Fibroblast of lung (primary cell): ENCODE results near the gene SMC1B. TPM values are rescaled to one million over a fixed set of nuclear protein-coding genes. Genes with fewer than 3 reads are reported as not detected.

Experiments used
- DNase-seq, 2 donors: peaks; one replicate each; pipeline versions ENCODE4 v3.0.0 to v3.0.0-alpha.2; 2010; ENCODE audit warnings: low read depth in 2 of 2
- H2AFZ ChIP-seq: 2 replicates; pipeline ENCODE4 v1.5.1; 2012; ENCODE audit warnings: low read length, control low read depth, inconsistent platforms
- H3K27ac ChIP-seq: 2 replicates; pipeline ENCODE4 v1.5.1; 2011; ENCODE audit warnings: low read length, control low read depth; ENCODE audit not compliant: insufficient read depth
- H3K27me3 ChIP-seq: 2 replicates; pipeline ENCODE4 v1.5.1; 2011; ENCODE audit warnings: mild to moderate bottlenecking, low read length; ENCODE audit not compliant: control insufficient read depth, insufficient read depth
- H3K36me3 ChIP-seq: 2 replicates; pipeline ENCODE4 v1.5.1; 2011; ENCODE audit warnings: low read length; ENCODE audit not compliant: control insufficient read depth, insufficient read depth
- H3K4me1 ChIP-seq: 2 replicates; pipeline ENCODE4 v1.5.1; 2011; ENCODE audit warnings: low read length; ENCODE audit not compliant: control insufficient read depth, insufficient read depth; ENCODE audit errors: extremely low read depth
- H3K4me2 ChIP-seq: 2 replicates; pipeline ENCODE4 v1.5.1; 2011; ENCODE audit warnings: low read length, control low read depth; ENCODE audit not compliant: insufficient read depth; ENCODE audit errors: extremely low read depth
- H3K4me3 ChIP-seq, 4 experiments: fragments of 200-600 bp in 1 of 4; sonication (generic) in 1 of 4; replicated peaks in 1 of 4; 2 replicates each; pipeline ENCODE4 v1.5.1; 2011 to 2016; ENCODE audit warnings: low read length in 4 of 4, low read depth in 3 of 4, mild to moderate bottlenecking in 3 of 4, control low read depth in 2 of 4, inconsistent platforms in 1 of 4, mixed read lengths in 1 of 4; ENCODE audit not compliant: insufficient read depth in 1 of 4; ENCODE audit errors: control extremely low read depth in 1 of 4
- H3K79me2 ChIP-seq: 2 replicates; pipeline ENCODE4 v1.5.1; 2012; ENCODE audit warnings: mild to moderate bottlenecking, low read length, inconsistent platforms; ENCODE audit not compliant: control insufficient read depth, insufficient read depth
- H3K9ac ChIP-seq: 2 replicates; pipeline ENCODE4 v1.5.1; 2011; ENCODE audit warnings: mild to moderate bottlenecking, low read length, control low read depth; ENCODE audit not compliant: insufficient read depth
- H3K9me3 ChIP-seq: 2 replicates; pipeline ENCODE4 v1.5.1; 2012; ENCODE audit warnings: low read depth, low read length; ENCODE audit not compliant: control insufficient read depth, insufficient read depth
- H4K20me1 ChIP-seq: 2 replicates; pipeline ENCODE4 v1.5.1; 2011; ENCODE audit warnings: low read length; ENCODE audit not compliant: control insufficient read depth, insufficient read depth; ENCODE audit errors: extremely low read depth
- EZH2 ChIP-seq: IDR thresholded peaks from 2 replicates; pipeline ENCODE4 v1.5.1; 2012; ENCODE audit warnings: low read length, control low read depth, mild to moderate bottlenecking; ENCODE audit errors: missing control alignments
- polyA plus RNA-seq, 2 donors: library from polyadenylated mRNA; depleted of rRNA in 1 of 2; stranded (reverse) in 1 of 2; unstranded in 1 of 2; fragments of >200 nt; gene quantifications; 2 replicates each; pipeline ENCODE4 v1.2.1, GENCODE V29; 2011 to 2012; ENCODE audit warnings: missing spikeins in 1 of 2
- total RNA-seq: library from RNA; depleted of rRNA; stranded (reverse); fragments of >200 nt; gene quantifications from 2 replicates; pipeline ENCODE4 v1.2.1, GENCODE V29; 2014
- TF ChIP-seq, protein P1 (sequence below), 2 donors: IDR thresholded peaks in 1 of 2; conservative IDR thresholded peaks in 1 of 2; 1 replicate in 1 of 2; 2 replicates in 1 of 2; pipeline ENCODE4 v1.5.1; 2011 to 2012; ENCODE audit warnings: low read length in 2 of 2, control low read depth in 1 of 2, inconsistent platforms in 1 of 2, low read depth in 1 of 2, mild to moderate bottlenecking in 1 of 2

The SMC1B gene
- total and polyA plus RNA-seq, 2 donors (not counting 1 experiment from before 2014, with no cell fraction given): not detected

DNA sequence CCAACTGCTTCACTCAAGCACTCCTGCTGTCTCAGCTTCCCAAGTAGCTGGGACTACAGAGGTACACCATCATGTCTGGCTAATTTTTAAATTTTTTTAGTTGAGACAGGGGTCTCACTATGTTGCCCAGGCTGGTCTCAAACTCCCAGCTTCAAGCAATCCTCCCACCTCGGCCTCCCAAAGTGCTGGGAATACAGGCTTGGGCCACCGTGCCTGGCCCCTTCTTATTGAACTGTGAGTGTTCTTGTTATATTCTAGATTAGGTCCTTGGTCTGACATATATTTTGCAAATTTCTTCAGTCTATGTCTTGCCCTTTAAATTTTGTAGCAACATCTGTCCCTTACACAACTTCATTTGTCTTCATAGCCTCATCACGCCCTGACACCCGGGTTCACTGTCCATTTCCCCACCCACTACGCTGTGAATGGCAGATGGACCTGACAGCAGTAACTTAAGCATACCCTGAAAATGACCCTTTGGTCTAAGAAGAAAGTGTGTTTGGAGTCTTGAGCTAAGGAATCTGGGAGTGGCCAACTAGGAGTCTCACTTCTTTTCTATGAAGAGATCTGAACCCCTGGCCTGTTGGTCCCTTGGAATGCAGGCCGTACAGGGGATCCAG lies 107.8 kb downstream of the SMC1B start:
- Histone ChIP-seq H3K4me3 (no peak overlapping the region), H3K79me2 (peaks cover 2% of the 10 kb centered on the region), H3K9me3 (no peaks in the 10 kb centered on the region), H4K20me1 (no peaks in the 10 kb centered on the region), H3K4me2 (no peak overlapping the region), H3K27me3 (no peaks in the 10 kb centered on the region), H2AFZ (no peak overlapping the region), H3K27ac (no peak overlapping the region), H3K4me1 (peaks cover 3% of the 10 kb centered on the region), H3K36me3 (no peaks in the 10 kb centered on the region), H3K9ac (no peak overlapping the region)
- TF ChIP-seq, protein P1, sequence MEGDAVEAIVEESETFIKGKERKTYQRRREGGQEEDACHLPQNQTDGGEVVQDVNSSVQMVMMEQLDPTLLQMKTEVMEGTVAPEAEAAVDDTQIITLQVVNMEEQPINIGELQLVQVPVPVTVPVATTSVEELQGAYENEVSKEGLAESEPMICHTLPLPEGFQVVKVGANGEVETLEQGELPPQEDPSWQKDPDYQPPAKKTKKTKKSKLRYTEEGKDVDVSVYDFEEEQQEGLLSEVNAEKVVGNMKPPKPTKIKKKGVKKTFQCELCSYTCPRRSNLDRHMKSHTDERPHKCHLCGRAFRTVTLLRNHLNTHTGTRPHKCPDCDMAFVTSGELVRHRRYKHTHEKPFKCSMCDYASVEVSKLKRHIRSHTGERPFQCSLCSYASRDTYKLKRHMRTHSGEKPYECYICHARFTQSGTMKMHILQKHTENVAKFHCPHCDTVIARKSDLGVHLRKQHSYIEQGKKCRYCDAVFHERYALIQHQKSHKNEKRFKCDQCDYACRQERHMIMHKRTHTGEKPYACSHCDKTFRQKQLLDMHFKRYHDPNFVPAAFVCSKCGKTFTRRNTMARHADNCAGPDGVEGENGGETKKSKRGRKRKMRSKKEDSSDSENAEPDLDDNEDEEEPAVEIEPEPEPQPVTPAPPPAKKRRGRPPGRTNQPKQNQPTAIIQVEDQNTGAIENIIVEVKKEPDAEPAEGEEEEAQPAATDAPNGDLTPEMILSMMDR (conservative IDR thresholded peaks at IDR 0.05 in 1 of 2, IDR thresholded peaks at IDR 0.05 in 1 of 2; ENCODE audit: low read depth in 1 of 2, low read length in 2 of 2): no peak
- no peak for TF ChIP-seq EZH2
- DNase-seq: no peak

DNA sequence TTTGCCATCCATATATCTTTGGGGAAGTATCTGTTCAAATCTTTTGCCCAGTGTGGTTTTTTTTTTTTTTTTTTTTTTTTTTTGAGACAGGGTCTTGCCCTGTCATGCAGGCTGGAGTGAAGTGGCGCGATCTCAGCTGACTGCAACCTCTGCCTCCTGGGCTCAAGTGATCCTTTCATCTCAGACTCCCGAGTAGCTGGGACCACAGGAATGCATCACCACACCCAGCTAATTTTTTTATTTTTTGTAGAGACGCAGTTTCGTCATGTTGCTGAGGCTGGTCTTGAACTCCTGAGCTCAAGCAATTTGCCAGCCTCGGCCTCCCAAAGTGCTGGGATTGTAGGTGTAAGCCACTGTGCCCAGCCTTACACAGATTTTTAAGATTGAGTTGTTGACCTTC lies 108.4 kb downstream of the SMC1B start:
- no peak overlapping the region for H3K4me3 ChIP-seq
- peaks cover 3% of the 10 kb centered on the region for H3K4me1 ChIP-seq
- no peak overlapping the region for H3K4me2 ChIP-seq
- no peak overlapping the region for H2AFZ ChIP-seq
- H4K20me1 ChIP-seq: no peaks in the 10 kb centered on the region
- TF ChIP-seq EZH2: no peak
- TF ChIP-seq, protein P1 (conservative IDR thresholded peaks at IDR 0.05 in 1 of 2, IDR thresholded peaks at IDR 0.05 in 1 of 2; ENCODE audit: low read depth in 1 of 2, low read length in 2 of 2): no peak
- no peaks in the 10 kb centered on the region for H3K9me3 ChIP-seq
- H3K27ac ChIP-seq: no peak overlapping the region
- no peak overlapping the region for H3K9ac ChIP-seq
- no peaks in the 10 kb centered on the region for H3K27me3 ChIP-seq
- DNase-seq: peak in 1 of 2 donors; percentile 21
- H3K36me3 ChIP-seq: no peaks in the 10 kb centered on the region
- H3K79me2 ChIP-seq: no peaks in the 10 kb centered on the region

DNA sequence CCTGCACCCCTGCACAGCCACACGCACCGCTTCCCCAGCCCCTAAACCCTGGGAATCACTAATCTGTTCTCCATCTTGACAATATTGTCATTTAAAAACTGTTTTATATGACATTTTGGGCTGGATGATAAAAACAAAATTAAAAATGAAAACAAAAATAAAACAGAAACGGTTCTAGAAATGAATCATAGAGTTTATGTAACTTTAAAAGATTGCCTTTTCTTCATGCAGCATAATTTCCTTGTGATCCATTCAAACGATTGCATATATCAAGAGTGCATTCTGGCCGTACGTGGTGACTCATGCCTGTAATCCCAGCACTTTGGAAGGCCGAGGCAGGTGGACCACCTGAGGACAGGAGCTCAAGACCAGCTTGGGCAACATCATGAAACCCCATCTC lies 110.2 kb downstream of the SMC1B start:
- Histone ChIP-seq H3K4me2 (no peak overlapping the region), H3K27ac (no peak overlapping the region)
- TF ChIP-seq EZH2: no peak
- TF ChIP-seq, protein P1 (conservative IDR thresholded peaks at IDR 0.05 in 1 of 2, IDR thresholded peaks at IDR 0.05 in 1 of 2; ENCODE audit: low read depth in 1 of 2, low read length in 2 of 2): no peak

More for the DNA sequence above, 110.2 kb downstream of the SMC1B start:
- Histone ChIP-seq H3K9me3 (no peaks in the 10 kb centered on the region), H4K20me1 (no peaks in the 10 kb centered on the region), H3K4me1 (peaks cover 3% of the 10 kb centered on the region), H2AFZ (no peak overlapping the region), H3K79me2 (no peaks in the 10 kb centered on the region), H3K9ac (no peak overlapping the region), H3K36me3 (no peaks in the 10 kb centered on the region), H3K27me3 (no peaks in the 10 kb centered on the region), H3K4me3 (no peak overlapping the region)
- no peak for DNase-seq
